ENCODE results near the gene ECM2. TPM values are rescaled to one million over a fixed set of nuclear protein-coding genes. Genes with fewer than 3 reads are reported as not detected.

ECM2 gene
- total RNA-seq, 1 donor from 2014 or later = 27.5 TPM

GRCh38 chr9:92500725-92501124 lies 35.1 kb downstream of the ECM2 start:
- no peak for DNase-seq

- no peak for DNase-seq
Observed at GRCh38 chr9:92499701-92500100, 36.1 kb downstream of the ECM2 start.

- peak; percentile 57 for DNase-seq
Observed at GRCh38 chr9:92496396-92497176, 39.2 kb downstream of the ECM2 start.

GRCh38 chr9:92494856-92495255 lies 40.9 kb downstream of the ECM2 start:
- DNase-seq = no peak

- no peak for DNase-seq
Observed at GRCh38 chr9:92493749-92494387, 41.9 kb downstream of the ECM2 start.

- no peak for DNase-seq
Observed at GRCh38 chr9:92492781-92493401, 42.9 kb downstream of the ECM2 start.

GRCh38 chr9:92488681-92489550 lies 46.9 kb downstream of the ECM2 start:
- DNase-seq = peak; percentile 65

GRCh38 chr9:92486371-92486770 lies 49.4 kb downstream of the ECM2 start:
- DNase-seq = no peak

GRCh38 chr9:92484563-92484962 lies 51.2 kb downstream of the ECM2 start:
- DNase-seq = no peak

- DNase-seq = peak; percentile 59
Observed at GRCh38 chr9:92483627-92484545, 51.9 kb downstream of the ECM2 start.

GRCh38 chr9:92482805-92483204 lies 53.0 kb downstream of the ECM2 start:
- peak; percentile 41 for DNase-seq

- DNase-seq = peak; percentile 83
Observed at GRCh38 chr9:92482329-92482728, 53.5 kb downstream of the ECM2 start, which contains the start of gene ASPN. TSS of gene ASPN (minus strand) at chr9:92482506.

- DNase-seq = peak; percentile 32
Observed at GRCh38 chr9:92480986-92481633, 54.7 kb downstream of the ECM2 start.

- peak; percentile 73 for DNase-seq
Observed at GRCh38 chr9:92480291-92480771, 55.5 kb downstream of the ECM2 start.

- DNase-seq = no peak
Observed at GRCh38 chr9:92479346-92479745, 56.4 kb downstream of the ECM2 start.

GRCh38 chr9:92478783-92479182 lies 57.0 kb downstream of the ECM2 start:
- no peak for DNase-seq

- no peak for DNase-seq
Observed at GRCh38 chr9:92476962-92477361, 58.8 kb downstream of the ECM2 start.

GRCh38 chr9:92474587-92474986 lies 61.2 kb downstream of the ECM2 start:
- peak; percentile 14 for DNase-seq

- DNase-seq = no peak
Observed at GRCh38 chr9:92468206-92468605, 67.6 kb downstream of the ECM2 start.

- DNase-seq = no peak
Observed at GRCh38 chr9:92467511-92467910, 68.3 kb downstream of the ECM2 start.

All from tongue (tissue), 2 donors.